Measurements from ENCODE around the gene ZNF205.

Gene ZNF205

DNA sequence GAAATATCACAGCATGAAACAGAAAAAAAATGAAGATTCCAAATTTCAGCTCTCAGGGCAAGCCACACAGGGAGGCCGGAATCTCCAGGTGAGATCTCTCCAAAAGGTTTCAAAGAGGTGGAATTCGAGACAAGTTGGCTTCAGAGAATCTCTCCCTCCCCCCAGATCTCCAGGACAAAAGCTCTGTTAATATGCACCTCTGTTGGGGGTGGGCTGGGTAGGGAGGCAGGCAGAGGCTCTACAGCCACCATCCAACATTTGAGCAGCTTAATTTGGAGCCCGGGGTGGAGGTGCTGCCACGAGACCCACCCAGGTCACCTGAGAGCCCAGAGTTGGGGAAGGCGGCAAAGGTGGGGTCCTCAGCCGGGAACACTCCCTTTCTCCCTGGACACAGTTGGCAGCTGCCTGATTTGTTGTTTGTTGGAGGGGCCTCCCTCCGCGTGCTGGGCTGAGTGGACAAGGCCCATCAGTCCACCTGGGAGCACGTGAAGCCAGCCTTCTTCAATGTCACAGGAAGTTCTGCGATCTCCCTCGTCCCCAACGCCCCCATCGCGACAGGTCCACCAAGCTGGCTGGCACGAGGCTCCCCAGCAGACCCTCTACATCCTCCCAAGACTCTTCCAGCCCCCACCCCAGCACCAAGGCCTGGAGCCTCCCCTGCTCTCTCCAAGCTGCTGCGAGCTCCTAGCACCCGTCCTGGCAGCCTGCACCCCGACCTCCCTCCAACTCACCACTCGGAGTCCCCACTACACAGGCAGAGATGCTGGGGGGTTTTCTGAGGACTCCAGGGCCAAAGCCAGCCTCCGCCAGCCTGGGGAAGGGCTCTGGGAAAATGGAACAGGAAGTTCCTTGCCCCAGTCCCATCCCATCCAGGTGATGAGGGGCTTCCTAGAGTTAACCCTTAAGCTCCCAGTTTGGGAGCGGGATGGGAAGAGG is 13.7 kb upstream of the ZNF205 start, which contains the start of gene ZSCAN10:
Gene ZSCAN10 (minus strand): TSS at position 836 of the 936 bp plus-strand sequence. CDS start 6,357 bp downstream, outside the sequence.
- DNase-seq (ENCODE audit: low read depth): no peak
- H3K4me3 ChIP-seq (ENCODE audit: control insufficient read depth, low read depth, low read length): no peak within 1 kb of the TSS; the same call in 1 of the 2 replicates
- TF ChIP-seq CTCF (IDR thresholded peaks at IDR 0.05; ENCODE audit: control insufficient read depth, insufficient read depth, low read depth, low read length, missing control alignments): no peak

DNA sequence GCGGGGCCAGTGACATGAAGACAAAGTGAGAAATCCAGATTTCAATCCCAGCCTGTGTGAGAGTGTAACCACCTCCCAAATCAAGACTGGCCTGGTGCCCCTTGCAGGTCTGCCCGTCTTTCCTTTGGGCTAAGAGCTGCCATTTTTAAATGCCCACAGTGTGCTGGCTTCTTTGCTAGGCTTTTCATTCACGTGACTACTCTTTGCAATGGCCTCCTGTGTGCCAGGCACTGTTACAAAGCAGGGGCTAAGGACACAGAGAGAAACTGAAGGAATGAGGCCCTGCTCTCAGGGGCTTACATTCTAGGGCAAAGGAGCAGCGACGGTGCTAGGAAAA is 13.0 kb upstream of the ZNF205 start:
- no peak overlapping the region for H3K4me3 ChIP-seq (ENCODE audit: control insufficient read depth, low read depth, low read length)
- no peak for DNase-seq (ENCODE audit: low read depth)
- TF ChIP-seq CTCF (IDR thresholded peaks at IDR 0.05; ENCODE audit: control insufficient read depth, insufficient read depth, low read depth, low read length, missing control alignments): no peak

DNA sequence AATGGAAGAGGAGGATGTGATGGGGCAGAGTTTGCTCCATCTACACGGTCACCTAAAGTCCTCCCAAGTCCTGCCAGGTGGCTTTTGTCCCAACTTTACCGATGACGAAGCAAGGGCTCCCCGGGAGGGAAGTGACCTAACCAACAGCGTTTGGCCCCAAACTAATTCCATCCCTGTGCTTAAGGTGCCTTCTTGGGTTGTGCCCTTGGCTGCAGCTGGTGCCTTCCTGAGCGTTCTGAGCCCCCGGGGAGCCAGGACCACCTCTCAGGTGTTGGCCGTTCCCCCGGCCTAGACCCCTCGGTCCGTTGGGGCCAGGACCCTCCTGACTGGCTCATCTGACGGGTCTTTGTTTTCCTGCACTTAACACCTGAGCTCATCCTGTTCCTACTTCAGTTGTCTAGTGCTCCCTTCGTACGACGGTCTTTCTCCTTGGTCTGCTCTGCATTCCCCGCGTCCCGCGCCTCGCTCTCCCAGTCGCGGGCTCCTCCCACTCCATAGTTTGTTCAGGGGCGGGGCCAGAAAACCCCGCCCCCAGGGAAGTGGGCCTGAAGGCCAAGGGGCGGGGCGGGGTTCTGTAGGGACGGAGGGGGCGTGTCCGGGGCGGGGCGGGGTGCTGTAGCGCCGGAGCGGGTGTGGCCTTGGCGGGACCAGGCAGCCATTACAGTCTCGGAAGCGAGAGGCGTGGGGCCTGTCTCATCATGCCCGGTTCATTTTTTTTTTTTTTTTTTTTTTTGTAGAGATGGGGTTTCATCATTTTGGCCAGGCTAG is 12.5 kb upstream of the ZNF205 start:
- H3K4me3 ChIP-seq (ENCODE audit: control insufficient read depth, low read depth, low read length): no peak overlapping the region; the same call in 1 of the 2 replicates
- DNase-seq (ENCODE audit: low read depth): no peak
- TF ChIP-seq CTCF (IDR thresholded peaks at IDR 0.05; ENCODE audit: control insufficient read depth, insufficient read depth, low read depth, low read length, missing control alignments): no peak

DNA sequence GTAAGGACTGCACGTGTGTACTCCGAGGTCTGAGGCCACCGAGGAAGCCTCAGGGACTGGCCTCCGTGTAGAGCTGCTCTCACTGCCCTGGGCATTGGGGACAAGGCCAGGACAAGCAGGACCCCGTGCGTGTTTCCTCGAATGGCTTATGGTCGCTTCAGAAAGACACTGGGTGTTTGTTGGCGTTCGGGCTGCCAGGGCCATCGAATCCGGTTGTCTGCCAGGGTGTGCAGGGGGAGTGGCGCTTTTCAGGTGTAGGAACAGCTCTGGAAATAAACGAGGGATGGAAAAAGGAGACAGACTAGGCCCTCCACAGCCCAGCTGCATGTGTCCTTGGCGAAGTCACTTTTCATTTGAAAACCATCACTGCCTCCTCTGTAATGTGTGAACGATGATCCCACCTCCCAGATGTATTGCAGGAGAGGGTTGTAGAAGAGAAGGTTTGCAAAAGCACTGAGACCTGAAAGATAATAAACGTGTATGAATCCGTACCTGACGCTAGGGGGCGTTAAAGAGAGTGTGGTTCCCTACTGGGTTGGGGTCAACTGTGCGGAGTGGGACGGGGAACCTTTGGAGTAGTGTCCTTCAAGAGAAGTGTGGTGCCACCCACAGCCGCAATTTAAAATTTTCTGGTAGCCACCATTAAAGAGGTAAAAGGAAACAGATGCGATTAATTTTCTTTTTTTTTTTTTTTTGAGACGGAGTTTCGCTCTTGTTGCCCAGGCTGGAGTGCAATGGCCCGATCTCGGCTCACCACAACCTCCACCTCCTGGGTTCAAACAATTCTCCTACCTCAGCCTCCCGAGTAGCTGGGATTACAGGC is 11.2 kb upstream of the ZNF205 start:
- H3K4me3 ChIP-seq (ENCODE audit: control insufficient read depth, low read depth, low read length): no peak overlapping the region
- peak; percentile 56 for TF ChIP-seq CTCF (IDR thresholded peaks at IDR 0.05; ENCODE audit: control insufficient read depth, insufficient read depth, low read depth, low read length, missing control alignments)
- no peak for DNase-seq (ENCODE audit: low read depth)

DNA sequence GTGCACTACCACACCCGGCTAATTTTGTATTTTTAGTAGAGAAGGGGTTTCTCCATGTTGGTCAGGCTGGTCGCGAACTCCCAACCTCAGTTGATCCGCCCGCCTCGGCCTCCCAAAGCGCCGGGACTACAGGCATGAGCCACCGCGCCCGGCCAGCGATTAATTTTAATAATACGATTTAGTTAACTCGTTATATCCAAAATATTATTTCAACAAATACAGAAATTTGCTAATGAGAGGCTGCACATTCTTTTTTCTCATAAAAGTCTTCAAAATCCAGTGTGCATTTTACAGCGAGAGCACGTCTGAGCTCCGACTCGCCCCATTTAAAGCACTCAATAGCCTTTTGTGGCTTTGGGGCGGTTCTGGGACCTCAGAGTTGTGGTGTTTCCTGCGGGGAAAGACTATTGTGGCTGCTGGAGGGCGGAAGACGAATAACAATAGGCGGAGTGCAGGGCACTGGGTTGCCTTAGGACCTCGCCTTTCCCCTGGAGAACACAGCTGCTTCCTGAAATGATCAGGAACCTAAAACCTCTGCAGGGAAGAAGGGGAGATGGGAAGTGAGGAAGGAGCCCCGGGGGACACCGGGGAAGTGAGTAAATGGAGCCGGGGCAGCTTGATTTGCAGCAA is 10.4 kb upstream of the ZNF205 start:
- no peak for TF ChIP-seq CTCF (IDR thresholded peaks at IDR 0.05; ENCODE audit: control insufficient read depth, insufficient read depth, low read depth, low read length, missing control alignments)
- DNase-seq (ENCODE audit: low read depth): no peak
- H3K4me3 ChIP-seq (ENCODE audit: control insufficient read depth, low read depth, low read length): no peak overlapping the region

Measured in AG09309 (cell line).